CD4-positive, alpha-beta T cell (primary cell): ENCODE results near the gene IL5. TPM values are rescaled to one million over a fixed set of nuclear protein-coding genes. Genes with fewer than 3 reads are reported as not detected.
"Not testable (repeated sequence)": the region's sequence is repeated elsewhere in the genome, so short reads cannot be mapped to it uniquely, and the experiment has no call there.

Experiments
- ATAC-seq: fragments of 200-7000 bp; cut with Tn5 transposase; one replicate; pipeline ENCODE4 v1.10.0; 2022; ENCODE audit warnings: mild to moderate bottlenecking; ENCODE audit not compliant: poor library complexity
- CTCF ChIA-PET: fragments of 350-600 bp; sonication (Branson Sonifier 250); formaldehyde crosslinking; loops from one replicate; lab custom pipeline; 2021; ENCODE audit warnings: antibody characterized with exemption, inconsistent platforms; lab: Charles Lee
- POLR2A ChIA-PET: fragments of 350-600 bp; sonication (Branson Sonifier 250); formaldehyde crosslinking; loops from one replicate; lab custom pipeline; 2021; ENCODE audit warnings: antibody characterized with exemption, inconsistent platforms; lab: Charles Lee
- DNase-seq, 14 experiments: peaks; one replicate each; pipeline ENCODE4 v3.0.0-alpha.2; 2013 to 2020; ENCODE audit warnings: mixed read lengths in 2 of 14
- H3K27ac ChIP-seq, 2 donors: one replicate each; pipeline versions ENCODE4 v1.5.1 to v1.7.0; 2013; ENCODE audit warnings: low read length in 2 of 2, low read depth in 1 of 2, mild to moderate bottlenecking in 1 of 2
- H3K27me3 ChIP-seq, 2 experiments: 1 replicate in 1 of 2; 2 replicates in 1 of 2; pipeline versions ENCODE4 v1.6.1 to v1.7.0; 2013; ENCODE audit warnings: low read length in 2 of 2, control low read depth in 1 of 2, mild to moderate bottlenecking in 1 of 2, moderate library complexity in 1 of 2; ENCODE audit not compliant: insufficient read depth in 2 of 2, control insufficient read depth in 1 of 2
- H3K36me3 ChIP-seq: one replicate; pipeline ENCODE4 v1.6.1; 2013; ENCODE audit warnings: low read length, control low read depth; ENCODE audit not compliant: insufficient read depth
- H3K4me1 ChIP-seq: one replicate; pipeline ENCODE4 v1.6.1; 2013; ENCODE audit warnings: low read length, control low read depth; ENCODE audit not compliant: insufficient read depth
- H3K4me3 ChIP-seq: one replicate; pipeline ENCODE4 v1.5.1; 2013; ENCODE audit warnings: mild to moderate bottlenecking, low read length, moderate library complexity
- H3K9me3 ChIP-seq, 2 experiments: 1 replicate in 1 of 2; 2 replicates in 1 of 2; pipeline versions ENCODE4 v1.6.1 to v1.7.0; 2013; ENCODE audit warnings: low read length in 2 of 2, mild to moderate bottlenecking in 2 of 2, control low read depth in 1 of 2, moderate library complexity in 1 of 2; ENCODE audit not compliant: control insufficient read depth in 1 of 2, insufficient read depth in 1 of 2
- H3K27ac Mint-ChIP-seq: one replicate; pipeline ENCODE4 v1.8.0; 2020; ENCODE audit warnings: mixed read lengths
- H3K27me3 Mint-ChIP-seq: one replicate; pipeline ENCODE4 v1.8.0; 2021; ENCODE audit warnings: mixed read lengths
- H3K36me3 Mint-ChIP-seq: one replicate; pipeline ENCODE4 v1.8.0; 2021; ENCODE audit warnings: low read depth, mixed read lengths
- H3K4me1 Mint-ChIP-seq: one replicate; pipeline ENCODE4 v1.8.0; 2021; ENCODE audit warnings: low read depth, mixed read lengths
- H3K4me3 Mint-ChIP-seq: one replicate; pipeline ENCODE4 v1.8.0; 2020; ENCODE audit warnings: mild to moderate bottlenecking, mixed read lengths
- H3K9me3 Mint-ChIP-seq: one replicate; pipeline ENCODE4 v1.8.0; 2020; ENCODE audit warnings: mixed read lengths
- intact Hi-C, 2 experiments: fragments of 100-400 bp; cut with DNase I in 1 of 2; cut with micrococcal nuclease in 1 of 2; formaldehyde crosslinking; loops; one replicate each; pipeline versions ENCODE4 v1.15.1 to v1.9.0; 2023 to 2025; cut with DNase I, micrococcal nuclease
- total RNA-seq, 174 experiments: library from RNA in 2 of 174; stranded (reverse) in 2 of 174; gene quantifications; one replicate each; pipeline ENCODE4 v1.2.3 and lab custom pipeline; 2021 to 2026
- TF ChIP-seq, protein P1 (sequence below): fragments of 200-600 bp; IDR thresholded peaks from one replicate; pipeline ENCODE4 v1.8.0; 2022; ENCODE audit warnings: antibody characterized with exemption, mild to moderate bottlenecking

IL5 gene
- total RNA-seq, 2 experiments from 2014 or later: not detected

DNA sequence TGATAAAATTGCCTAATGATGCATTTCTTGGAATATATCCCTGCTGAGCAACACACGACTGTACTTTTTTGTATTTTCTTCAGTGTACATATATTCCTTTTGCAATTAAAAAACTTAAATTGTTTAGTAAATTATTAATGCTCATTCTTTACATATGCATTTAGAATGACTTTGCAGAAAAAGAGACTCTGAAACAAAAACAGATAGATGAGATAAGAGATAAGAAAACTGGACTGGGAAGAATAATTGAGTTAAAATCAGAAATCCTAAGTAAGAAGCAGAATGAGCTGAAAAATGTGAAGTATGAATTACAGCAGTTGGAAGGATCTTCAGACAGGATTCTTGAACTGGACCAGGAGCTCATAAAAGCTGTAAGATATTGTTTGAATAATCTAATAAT is 46.1 kb upstream of the IL5 start:
- no peak overlapping the region for H3K4me3 Mint-ChIP-seq
- H3K36me3 ChIP-seq: peaks cover 61% of the 10 kb centered on the region
- H3K36me3 Mint-ChIP-seq: peaks cover 86% of the 10 kb centered on the region
- DNase-seq: no peak
- ATAC-seq: no peak
- CTCF ChIA-PET: no interaction called here
- H3K27me3 ChIP-seq: no peaks in the 10 kb centered on the region
- H3K9me3 Mint-ChIP-seq: no peaks in the 10 kb centered on the region
- H3K4me1 ChIP-seq: no peaks in the 10 kb centered on the region
- POLR2A ChIA-PET: no interaction called here
- no peaks in the 10 kb centered on the region for H3K27me3 Mint-ChIP-seq
- intact Hi-C loops: no loop called here
- no peak overlapping the region for H3K27ac Mint-ChIP-seq
- TF ChIP-seq, protein P1, sequence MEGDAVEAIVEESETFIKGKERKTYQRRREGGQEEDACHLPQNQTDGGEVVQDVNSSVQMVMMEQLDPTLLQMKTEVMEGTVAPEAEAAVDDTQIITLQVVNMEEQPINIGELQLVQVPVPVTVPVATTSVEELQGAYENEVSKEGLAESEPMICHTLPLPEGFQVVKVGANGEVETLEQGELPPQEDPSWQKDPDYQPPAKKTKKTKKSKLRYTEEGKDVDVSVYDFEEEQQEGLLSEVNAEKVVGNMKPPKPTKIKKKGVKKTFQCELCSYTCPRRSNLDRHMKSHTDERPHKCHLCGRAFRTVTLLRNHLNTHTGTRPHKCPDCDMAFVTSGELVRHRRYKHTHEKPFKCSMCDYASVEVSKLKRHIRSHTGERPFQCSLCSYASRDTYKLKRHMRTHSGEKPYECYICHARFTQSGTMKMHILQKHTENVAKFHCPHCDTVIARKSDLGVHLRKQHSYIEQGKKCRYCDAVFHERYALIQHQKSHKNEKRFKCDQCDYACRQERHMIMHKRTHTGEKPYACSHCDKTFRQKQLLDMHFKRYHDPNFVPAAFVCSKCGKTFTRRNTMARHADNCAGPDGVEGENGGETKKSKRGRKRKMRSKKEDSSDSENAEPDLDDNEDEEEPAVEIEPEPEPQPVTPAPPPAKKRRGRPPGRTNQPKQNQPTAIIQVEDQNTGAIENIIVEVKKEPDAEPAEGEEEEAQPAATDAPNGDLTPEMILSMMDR: no peak
- no peaks in the 10 kb centered on the region for H3K9me3 ChIP-seq
- H3K4me3 ChIP-seq: no peak overlapping the region
- no peak overlapping the region for H3K27ac ChIP-seq
- H3K4me1 Mint-ChIP-seq: no peaks in the 10 kb centered on the region

DNA sequence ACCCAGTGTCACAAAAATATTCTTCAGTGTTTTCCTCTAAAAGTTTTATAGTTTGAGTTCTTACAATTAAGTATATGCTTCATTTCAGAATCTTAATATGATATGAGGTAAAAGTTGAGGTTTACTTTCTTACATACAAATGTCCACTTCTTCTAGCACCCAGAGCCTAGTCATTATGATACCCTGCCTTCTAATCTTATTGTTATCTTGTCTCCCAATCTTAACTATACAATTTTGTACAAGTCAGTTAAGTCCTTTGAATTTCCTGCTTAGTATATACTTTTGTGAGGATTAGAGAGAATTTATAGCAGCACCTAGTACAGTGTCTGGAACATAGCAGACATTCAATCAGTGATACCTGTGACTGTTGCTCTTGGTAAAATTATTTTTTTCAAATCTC is 42.7 kb upstream of the IL5 start:
- H3K36me3 ChIP-seq: peaks cover 55% of the 10 kb centered on the region
- H3K36me3 Mint-ChIP-seq: peaks cover 91% of the 10 kb centered on the region
- no peaks in the 10 kb centered on the region for H3K27me3 Mint-ChIP-seq
- intact Hi-C loops: no loop called here
- no peak overlapping the region for H3K4me3 Mint-ChIP-seq
- POLR2A ChIA-PET: no interaction called here
- no peaks in the 10 kb centered on the region for H3K27me3 ChIP-seq
- DNase-seq (no peak), ATAC-seq (no peak)
- no peak overlapping the region for H3K27ac ChIP-seq
- H3K4me3 ChIP-seq: no peak overlapping the region
- H3K4me1 Mint-ChIP-seq: no peaks in the 10 kb centered on the region
- H3K27ac Mint-ChIP-seq: no peak overlapping the region
- H3K4me1 ChIP-seq: no peaks in the 10 kb centered on the region
- TF ChIP-seq, protein P1: no peak
- H3K9me3 ChIP-seq: no peaks in the 10 kb centered on the region
- CTCF ChIA-PET: no interaction called here
- H3K9me3 Mint-ChIP-seq: no peaks in the 10 kb centered on the region

DNA sequence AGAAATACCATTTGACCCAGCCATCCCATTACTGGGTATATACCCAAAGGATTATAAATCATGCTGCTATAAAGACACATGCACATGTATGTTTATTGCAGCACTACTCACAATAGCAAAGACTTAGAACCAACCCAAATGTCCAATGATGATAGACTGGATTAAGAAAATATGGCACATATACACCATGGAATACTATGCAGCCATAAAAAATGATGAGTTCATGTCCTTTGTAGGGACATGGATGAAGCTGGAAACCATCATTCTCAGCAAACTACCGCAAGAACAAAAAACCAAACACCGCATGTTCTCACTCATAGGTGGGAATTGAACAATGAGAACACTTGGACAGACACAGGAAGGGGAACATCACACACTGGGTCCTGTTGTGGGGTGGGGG is 41.2 kb upstream of the IL5 start:
- H3K4me1 Mint-ChIP-seq, H3K27me3 ChIP-seq, DNase-seq, intact Hi-C loops, POLR2A ChIA-PET, H3K4me3 Mint-ChIP-seq, H3K27ac Mint-ChIP-seq, H3K9me3 Mint-ChIP-seq, CTCF ChIA-PET, ATAC-seq, H3K9me3 ChIP-seq, H3K4me1 ChIP-seq, H3K27ac ChIP-seq, H3K27me3 Mint-ChIP-seq, H3K4me3 ChIP-seq: not testable (repeated sequence)
- peaks cover 91% of the 10 kb centered on the region for H3K36me3 Mint-ChIP-seq
- H3K36me3 ChIP-seq: peaks cover 56% of the 10 kb centered on the region

DNA sequence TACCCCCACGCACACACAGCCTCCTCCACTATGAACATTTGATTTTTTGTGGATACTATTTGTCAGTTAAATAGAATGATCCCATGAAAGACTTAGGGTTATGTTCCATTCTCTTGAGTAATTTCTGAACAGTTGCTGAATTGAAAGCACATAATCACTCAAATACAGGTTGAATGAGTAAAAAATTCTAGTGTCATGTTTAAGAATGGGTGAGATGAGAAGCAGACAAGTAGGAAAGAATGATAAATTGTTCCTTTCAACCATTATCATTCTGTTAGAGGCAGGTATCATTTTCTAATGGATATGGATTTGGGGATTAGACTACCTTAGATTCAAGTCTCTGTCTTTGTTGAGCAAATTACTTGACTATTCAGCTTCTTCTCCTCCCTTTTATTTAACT is 32.8 kb upstream of the IL5 start:
- ATAC-seq (no peak), DNase-seq (no peak)
- Mint-ChIP-seq H3K27me3 (no peaks in the 10 kb centered on the region), H3K4me3 (no peak overlapping the region), H3K4me1 (no peaks in the 10 kb centered on the region), H3K27ac (no peak overlapping the region), H3K36me3 (peaks cover 89% of the 10 kb centered on the region), H3K9me3 (no peaks in the 10 kb centered on the region)
- intact Hi-C loops: no loop called here
- TF ChIP-seq, protein P1: no peak
- Histone ChIP-seq H3K27me3 (no peaks in the 10 kb centered on the region), H3K27ac (no peak overlapping the region), H3K36me3 (peaks cover 42% of the 10 kb centered on the region), H3K9me3 (no peaks in the 10 kb centered on the region), H3K4me3 (no peak overlapping the region), H3K4me1 (no peaks in the 10 kb centered on the region)
- CTCF ChIA-PET: no interaction called here
- POLR2A ChIA-PET: no interaction called here
